GM18498 (cell line): Measurements from ENCODE around the gene MACC1.

Experiments used
- ATAC-seq: cut with Tn5 transposase; IDR thresholded peaks from one replicate; pipeline ENCODE4 v1.9.1; 2021; ENCODE audit warnings: mild to moderate bottlenecking, moderate library complexity; ENCODE audit not compliant: unreplicated experiment

MACC1 gene

GRCh38 chr7:20229646-20230500 lies 12.7 kb upstream of the MACC1 start:
- ATAC-seq, result no peak

- no peak for ATAC-seq
Measured at GRCh38 chr7:20229081-20229480, 11.9 kb upstream of the MACC1 start.

GRCh38 chr7:20228654-20229053 lies 11.5 kb upstream of the MACC1 start:
- ATAC-seq, result no peak

GRCh38 chr7:20227291-20227795 lies 10.2 kb upstream of the MACC1 start:
- ATAC-seq, result no peak

- ATAC-seq, result no peak
Measured at GRCh38 chr7:20226860-20227259, 9.7 kb upstream of the MACC1 start.

- no peak for ATAC-seq
Measured at GRCh38 chr7:20225384-20225783, 8.2 kb upstream of the MACC1 start.

GRCh38 chr7:20224025-20224424 lies 6.8 kb upstream of the MACC1 start:
- ATAC-seq, result no peak

GRCh38 chr7:20223356-20223755 lies 6.2 kb upstream of the MACC1 start:
- no peak for ATAC-seq

- no peak for ATAC-seq
Measured at GRCh38 chr7:20222219-20222828, 5.1 kb upstream of the MACC1 start.

- peak; percentile 10 for ATAC-seq
Measured at GRCh38 chr7:20220921-20221547, 3.9 kb upstream of the MACC1 start.

GRCh38 chr7:20220293-20220761 lies 3.1 kb upstream of the MACC1 start:
- ATAC-seq, result peak; percentile 24

- peak; percentile 82 for ATAC-seq
Measured at GRCh38 chr7:20219446-20220292, 2.5 kb upstream of the MACC1 start.

- no peak for ATAC-seq
Measured at GRCh38 chr7:20219062-20219445, 1.9 kb upstream of the MACC1 start.

- no peak for ATAC-seq
Measured at GRCh38 chr7:20218279-20218678, 1.1 kb upstream of the MACC1 start.

GRCh38 chr7:20216406-20217036 lies 663 bp downstream of the MACC1 start:
- ATAC-seq, result no peak

GRCh38 chr7:20214921-20215669 lies 2.1 kb downstream of the MACC1 start:
- no peak for ATAC-seq

GRCh38 chr7:20214132-20214531 lies 3.1 kb downstream of the MACC1 start:
- ATAC-seq, result no peak

GRCh38 chr7:20213378-20213777 lies 3.8 kb downstream of the MACC1 start:
- ATAC-seq, result no peak

- ATAC-seq, result no peak
Measured at GRCh38 chr7:20211376-20211775, 5.8 kb downstream of the MACC1 start.
